PC-9 (cell line): Measurements from ENCODE around the gene DNAH9. TPM values are rescaled to one million over a fixed set of nuclear protein-coding genes. Genes with fewer than 3 reads are reported as not detected.

Source experiments
- BruUV-seq: library from RNA; stranded (reverse); fragments of 400-500 nt; replicated peaks from 2 replicates; lab custom pipeline; 2021; lab: Mats Ljungman, UMichigan
- CTCF ChIA-PET: fragments of 300-600 bp; sonication (Branson Sonifier 250); formaldehyde crosslinking; loops from one replicate; lab custom pipeline; 2022; ENCODE audit warnings: antibody characterized with exemption; lab: Charles Lee
- POLR2A ChIA-PET: fragments of 300-600 bp; sonication (Branson Sonifier 250); formaldehyde crosslinking; loops from one replicate; lab custom pipeline; 2022; ENCODE audit warnings: antibody characterized with exemption; ENCODE audit not compliant: unreplicated experiment; lab: Charles Lee
- DNase-seq, 2 experiments: peaks; one replicate each; pipeline versions ENCODE4 v3.0.0 to v3.0.0-alpha.2; 2015 to 2022; ENCODE audit warnings: mixed read lengths in 1 of 2
- H2AFZ ChIP-seq: fragments of 200-600 bp; sonication (generic); 2 replicates; pipeline ENCODE4 v1.8.1; 2017; ENCODE audit warnings: antibody characterized with exemption
- H3F3A ChIP-seq: fragments of 200-600 bp; sonication (generic); 2 replicates; pipeline ENCODE4 v1.8.1; 2017; ENCODE audit warnings: antibody characterized with exemption, mild to moderate bottlenecking, low read depth; ENCODE audit not compliant: insufficient read depth
- H3K27ac ChIP-seq: fragments of 200-600 bp; sonication (generic); 2 replicates; pipeline ENCODE4 v1.6.1; 2016; ENCODE audit warnings: mixed run types
- H3K27me3 ChIP-seq: fragments of 200-600 bp; sonication (generic); 2 replicates; pipeline ENCODE4 v1.6.1; 2016; ENCODE audit warnings: low read depth, mixed run types; ENCODE audit not compliant: insufficient read depth
- H3K36me3 ChIP-seq: fragments of 200-600 bp; sonication (generic); 2 replicates; pipeline ENCODE4 v1.6.1; 2016; ENCODE audit warnings: low read depth, mixed run types
- H3K4me1 ChIP-seq: fragments of 200-600 bp; sonication (generic); replicated peaks from 2 replicates; pipeline ENCODE4 v1.6.1; 2016; ENCODE audit warnings: mixed run types; ENCODE audit not compliant: insufficient read depth
- H3K4me2 ChIP-seq: fragments of 200-600 bp; sonication (generic); 2 replicates; pipeline ENCODE4 v1.6.1; 2017; ENCODE audit warnings: mixed run types
- H3K4me3 ChIP-seq: fragments of 200-600 bp; sonication (generic); 2 replicates; pipeline ENCODE4 v1.6.1; 2016; ENCODE audit warnings: mixed run types
- H3K79me2 ChIP-seq: fragments of 200-600 bp; sonication (generic); 2 replicates; pipeline ENCODE4 v1.6.1; 2017; ENCODE audit warnings: low read depth, mixed run types
- H3K9me2 ChIP-seq: fragments of 200-600 bp; sonication (generic); 2 replicates; pipeline ENCODE4 v1.8.1; 2017; ENCODE audit warnings: mild to moderate bottlenecking; ENCODE audit not compliant: insufficient read depth
- H3K9me3 ChIP-seq: fragments of 200-600 bp; sonication (generic); 2 replicates; pipeline ENCODE4 v1.8.1; 2016; ENCODE audit warnings: low read depth; ENCODE audit not compliant: insufficient read depth
- H4K20me1 ChIP-seq: fragments of 200-600 bp; sonication (generic); 2 replicates; pipeline ENCODE4 v1.8.1; 2017; ENCODE audit not compliant: insufficient read depth
- EZH2 ChIP-seq: fragments of 200-600 bp; sonication (generic); IDR thresholded peaks from 2 replicates; pipeline ENCODE4 v1.8.0; 2017; ENCODE audit warnings: antibody characterized with exemption, low read depth
- intact Hi-C: fragments of 100-400 bp; cut with micrococcal nuclease; formaldehyde crosslinking; loops from one replicate; pipeline ENCODE4 v1.10.0; 2022; ENCODE audit not compliant: unreplicated experiment
- total RNA-seq: library from RNA; stranded (reverse); gene quantifications from 2 replicates; pipeline ENCODE4 v1.2.3, GENCODE V29; 2021
- TF ChIP-seq, protein P1 (sequence below): fragments of 200-600 bp; sonication (generic); conservative IDR thresholded peaks from 2 replicates; pipeline ENCODE4 v1.6.1; 2017; ENCODE audit warnings: mixed run types, antibody characterized with exemption, mild to moderate bottlenecking, moderate library complexity

The DNAH9 gene
- total RNA-seq, 1 experiment from 2014 or later, result not detected

GRCh38 chr17:11642655-11643054 is 44.4 kb downstream of the DNAH9 start:
- TF ChIP-seq EZH2, result no peak
- TF ChIP-seq, protein P1, sequence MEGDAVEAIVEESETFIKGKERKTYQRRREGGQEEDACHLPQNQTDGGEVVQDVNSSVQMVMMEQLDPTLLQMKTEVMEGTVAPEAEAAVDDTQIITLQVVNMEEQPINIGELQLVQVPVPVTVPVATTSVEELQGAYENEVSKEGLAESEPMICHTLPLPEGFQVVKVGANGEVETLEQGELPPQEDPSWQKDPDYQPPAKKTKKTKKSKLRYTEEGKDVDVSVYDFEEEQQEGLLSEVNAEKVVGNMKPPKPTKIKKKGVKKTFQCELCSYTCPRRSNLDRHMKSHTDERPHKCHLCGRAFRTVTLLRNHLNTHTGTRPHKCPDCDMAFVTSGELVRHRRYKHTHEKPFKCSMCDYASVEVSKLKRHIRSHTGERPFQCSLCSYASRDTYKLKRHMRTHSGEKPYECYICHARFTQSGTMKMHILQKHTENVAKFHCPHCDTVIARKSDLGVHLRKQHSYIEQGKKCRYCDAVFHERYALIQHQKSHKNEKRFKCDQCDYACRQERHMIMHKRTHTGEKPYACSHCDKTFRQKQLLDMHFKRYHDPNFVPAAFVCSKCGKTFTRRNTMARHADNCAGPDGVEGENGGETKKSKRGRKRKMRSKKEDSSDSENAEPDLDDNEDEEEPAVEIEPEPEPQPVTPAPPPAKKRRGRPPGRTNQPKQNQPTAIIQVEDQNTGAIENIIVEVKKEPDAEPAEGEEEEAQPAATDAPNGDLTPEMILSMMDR, result no peak
- H3K4me2 ChIP-seq, result no peak overlapping the region
- POLR2A ChIA-PET, result no interaction called here

DNA sequence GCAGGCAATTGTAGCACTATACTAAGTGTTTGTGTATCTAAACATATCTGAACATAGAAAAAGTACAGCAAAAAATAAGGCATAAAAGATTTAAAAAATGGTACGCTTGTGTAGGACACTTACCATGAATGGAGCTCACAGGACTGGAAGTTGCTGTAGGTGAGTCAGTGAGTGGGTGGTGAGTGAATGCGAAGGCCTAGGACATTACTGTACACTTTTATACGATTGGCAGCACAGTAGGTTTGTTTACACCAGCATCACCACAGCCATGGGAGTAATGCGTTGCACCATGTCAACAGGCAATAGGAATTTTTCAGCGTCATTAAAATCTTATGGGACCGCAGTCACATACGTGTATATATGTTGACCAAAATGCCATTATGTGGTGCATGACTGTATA is 45.6 kb downstream of the DNAH9 start:
- Histone ChIP-seq H3K36me3 (no peaks in the 10 kb centered on the region), H3K27ac (no peak overlapping the region), H3K79me2 (no peaks in the 10 kb centered on the region), H2AFZ (no peak overlapping the region), H3K4me3 (no peak overlapping the region), H3K9me2 (no peaks in the 10 kb centered on the region), H4K20me1 (no peaks in the 10 kb centered on the region), H3F3A (no peaks in the 10 kb centered on the region), H3K4me2 (no peak overlapping the region), H3K27me3 (no peaks in the 10 kb centered on the region), H3K4me1 (no peaks in the 10 kb centered on the region), H3K9me3 (no peaks in the 10 kb centered on the region)
- CTCF ChIA-PET, result interaction anchor here (0.6 to 1.0 kb wide), 2 partner anchors 10 to 768 kb away, joined by 3 read pairs; no protein-coding TSS in a partner anchor
- intact Hi-C loops, result no loop called here
- no peak for DNase-seq
- TF ChIP-seq, protein P1, result no peak
- no peak for TF ChIP-seq EZH2
- no TSS peak for BruUV-seq
- POLR2A ChIA-PET, result no interaction called here

More at GRCh38 chr17:11642655-11643054, 44.4 kb downstream of the DNAH9 start:
- no peak overlapping the region for H3K27ac ChIP-seq
- no TSS peak for BruUV-seq
- H2AFZ ChIP-seq, result no peak overlapping the region
- H3K9me3 ChIP-seq, result no peaks in the 10 kb centered on the region
- no peaks in the 10 kb centered on the region for H3K4me1 ChIP-seq
- H3K27me3 ChIP-seq, result no peaks in the 10 kb centered on the region
- DNase-seq, result no peak
- CTCF ChIA-PET, result no interaction called here
- no peaks in the 10 kb centered on the region for H4K20me1 ChIP-seq
- no peak overlapping the region for H3K4me3 ChIP-seq
- no peaks in the 10 kb centered on the region for H3F3A ChIP-seq
- no peaks in the 10 kb centered on the region for H3K79me2 ChIP-seq
- intact Hi-C loops, result no loop called here
- no peaks in the 10 kb centered on the region for H3K9me2 ChIP-seq
- H3K36me3 ChIP-seq, result no peaks in the 10 kb centered on the region

DNA sequence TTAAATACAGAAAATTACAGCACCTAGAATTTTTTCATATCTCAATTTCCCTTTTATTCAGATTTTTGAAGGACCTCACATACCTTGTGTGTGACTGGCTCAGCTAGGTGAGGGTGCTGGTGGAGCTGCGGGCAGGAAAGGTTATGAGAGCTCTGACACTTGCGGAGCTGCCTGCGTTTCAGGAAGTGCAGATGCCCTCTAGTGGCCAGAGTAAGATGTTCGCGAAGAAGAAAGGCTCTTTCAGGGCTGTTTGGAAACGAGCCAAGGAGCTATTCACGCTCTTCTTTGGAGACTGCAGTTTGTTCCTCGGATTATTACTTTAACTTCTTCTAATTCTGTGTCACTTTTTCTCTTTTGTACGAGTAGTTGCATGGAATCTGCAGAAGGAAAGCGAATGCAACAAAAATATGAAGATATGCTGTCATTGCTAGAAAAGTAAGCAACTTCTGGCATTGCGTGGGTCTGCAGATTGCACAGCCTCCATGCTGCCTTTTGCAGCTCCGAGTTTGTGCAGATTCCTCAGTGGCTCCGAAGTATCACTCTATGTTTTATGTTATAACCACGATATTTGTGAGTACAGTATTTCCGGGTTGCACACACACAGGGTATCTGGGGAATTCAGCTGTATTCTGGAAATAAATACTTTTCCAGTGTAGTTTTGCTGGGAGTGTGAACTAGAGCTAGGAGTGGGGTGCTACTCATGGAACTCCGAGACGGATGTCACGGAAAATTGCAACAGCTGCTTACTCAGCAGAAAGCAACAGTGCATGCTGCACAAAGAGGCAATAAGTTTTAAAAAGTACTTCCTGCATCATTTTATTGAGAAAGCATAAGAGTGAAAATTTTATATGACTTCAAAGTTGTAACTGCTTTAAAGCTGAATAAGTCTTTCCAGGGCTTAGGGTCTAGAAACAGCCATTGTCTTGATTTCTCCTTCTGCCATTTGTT is 46.3 kb downstream of the DNAH9 start:
- BruUV-seq, result no TSS peak
- Histone ChIP-seq H3K9me2 (no peaks in the 10 kb centered on the region), H3K36me3 (no peaks in the 10 kb centered on the region), H3K27me3 (no peaks in the 10 kb centered on the region), H2AFZ (no peak overlapping the region), H4K20me1 (no peaks in the 10 kb centered on the region), H3K4me3 (no peak overlapping the region), H3K4me1 (no peaks in the 10 kb centered on the region), H3K27ac (no peak overlapping the region), H3K4me2 (no peak overlapping the region), H3K9me3 (no peaks in the 10 kb centered on the region), H3K79me2 (no peaks in the 10 kb centered on the region), H3F3A (no peaks in the 10 kb centered on the region)
- intact Hi-C loops, result no loop called here
- TF ChIP-seq, protein P1, result peak; percentile 73
- no peak for TF ChIP-seq EZH2
- peak in 1 of 2 experiments; percentile 34 for DNase-seq
- POLR2A ChIA-PET, result no interaction called here
- CTCF ChIA-PET, result interaction anchor here (0.6 to 1.0 kb wide), 2 partner anchors 9 to 769 kb away, joined by 3 read pairs; no protein-coding TSS in a partner anchor
